Heart right ventricle (tissue), 16 donors: ENCODE data around the gene SCN5A. TPM values are rescaled to one million over a fixed set of nuclear protein-coding genes. Genes with fewer than 3 reads are reported as not detected.

Experiments
- ATAC-seq, 8 donors: fragments of 200-7000 bp; cut with Tn5 transposase; one replicate each; pipeline ENCODE4 v1.9.1; 2020; ENCODE audit warnings: mild to moderate bottlenecking in 8 of 8, moderate library complexity in 8 of 8, moderate number of reproducible peaks in 1 of 8
- DNase-seq, 2 donors: peaks; one replicate each; pipeline ENCODE4 v3.0.0-alpha.2; 2020
- H3K27ac ChIP-seq, 10 donors: fragments of 200-600 bp; sonication (generic) in 2 of 10; one replicate each; pipeline versions ENCODE4 v1.5.0 to v1.8.0; 2020 to 2022; ENCODE audit warnings: mild to moderate bottlenecking in 3 of 10
- H3K27me3 ChIP-seq, 7 donors: fragments of 200-600 bp; one replicate each; pipeline ENCODE4 v1.8.0; 2021 to 2022; ENCODE audit warnings: mild to moderate bottlenecking in 2 of 7
- H3K36me3 ChIP-seq, 9 donors: fragments of 200-600 bp; sonication (generic) in 1 of 9; one replicate each; pipeline versions ENCODE4 v1.5.0 to v1.8.0; 2020 to 2022; ENCODE audit warnings: mild to moderate bottlenecking in 2 of 9
- H3K4me1 ChIP-seq, 9 donors: fragments of 200-600 bp; sonication (generic) in 1 of 9; one replicate each; pipeline versions ENCODE4 v1.5.0 to v1.8.0; 2020 to 2022; ENCODE audit warnings: mild to moderate bottlenecking in 4 of 9
- H3K4me3 ChIP-seq, 10 donors: fragments of 200-600 bp; sonication (generic) in 2 of 10; one replicate each; pipeline versions ENCODE4 v1.5.0 to v1.8.0; 2020 to 2022; ENCODE audit warnings: mild to moderate bottlenecking in 7 of 10, moderate library complexity in 2 of 10
- H3K9me3 ChIP-seq, 11 donors: fragments of 200-600 bp in 10 of 11; sonication (generic) in 2 of 11; one replicate each; pipeline versions ENCODE4 v1.5.0 to v1.8.0; 2013 to 2022; ENCODE audit warnings: mild to moderate bottlenecking in 2 of 11, control low read depth in 1 of 11, moderate library complexity in 1 of 11
- CTCF ChIP-seq, 9 donors: fragments of 200-600 bp; sonication (generic) in 2 of 9; IDR thresholded peaks; one replicate each; pipeline versions ENCODE4 v1.5.0 to v1.8.0; 2021 to 2022; ENCODE audit warnings: antibody characterized with exemption in 9 of 9, mild to moderate bottlenecking in 5 of 9, moderate library complexity in 1 of 9
- WGBS, 2 donors: extraction: QIAGEN DNeasy Blood & Tissue Kit; methylation state at CpG; one replicate each; pipeline ENCODE4 v1.1.7; 2013; ENCODE audit warnings: inconsistent platforms in 1 of 2; 5-methylcytosine and 5-hydroxymethylcytosine counted together
- intact Hi-C, 10 donors: fragments of 100-400 bp; cut with DNase I; formaldehyde crosslinking; loops; one replicate each; pipeline versions ENCODE4 v1.11.1 to v1.14.2; 2022
- polyA plus RNA-seq, 2 donors: library from polyadenylated mRNA; stranded (reverse); fragments of 200-250 nt; gene quantifications; one replicate each; pipeline ENCODE4 v1.2.3, GENCODE V29; 2013
- total RNA-seq, 10 donors: library from RNA; stranded (reverse); fragmentation: NEBNext Ultra II Directional in 3 of 10; extraction: Animal tissue kit (Norgen Biotek cat#: 25700) in 3 of 10; gene quantifications; one replicate each; pipeline versions ENCODE4 v1.2.1 to v1.2.4, GENCODE V29; 2021 to 2023
- donor health status: Arrhythmogenic right ventricular cardiomyopathy.
- donor health status: ischemic (EF 13 %, LVEDD 7.1; RV severe dilation, severe dysfunction).
- donor health status: healthy with polysubstance abuse.
- donor health status: DM: no; HTN: yes; CAD: no.
- donor health status: DM: no; HTN: no; CAD: no.
- donor health status: ischemic (EF 25% LVEDD 6.9; RV normal size, moderate dysfunction).
- donor health status: ischemic (EF 25% LVEDD 5.7; RV mildly dilated, moderate dysfunction).
- donor health status: healthy.
- donor health status: DM: yes; HTN: yes; CAD: no.
- donor health status: Ischemic cardiomyopathy.
- donor health status: ischemic (EF 35%, LVEDD 5.7; RV mildly dilated, moderate dysfunction).
- donor health status: nonischemic (EF 11% LVEDD 7.7; RV severe dilation, severe dysfunction).
- donor health status: DM: yes; HTN: yes; CAD: no.
- donor health status: PGD.
- donor health status: ischemic (EF 29% LVEDD 5.4; RV normal size, mild dysfunction).
- donor health status: nonischemic (EF 23%, LVEDD 6.1; RV moderate dilation, normal function).

SCN5A gene
- total and polyA plus RNA-seq, 12 donors: 29.9 to 254 (median 177) TPM

- H3K27ac ChIP-seq: peak overlapping the region in 1 of 10 donors; percentile 30
- no peak for DNase-seq
- TF ChIP-seq CTCF (IDR thresholded peaks at IDR 0.05): no peak
- ATAC-seq: peak in 1 of 8 donors; percentile 18
- 66 to 78% methylated on average over 10 of the region's 10 CpGs for WGBS, 2 donors
- H3K4me3 ChIP-seq: no peak overlapping the region
- H3K4me1 ChIP-seq: peaks cover 0 to 10% (median 5%) of the 10 kb centered on the region in 9 donors
- intact Hi-C loops: no loop called here
- H3K9me3 ChIP-seq: no peaks in the 10 kb centered on the region
- no peaks in the 10 kb centered on the region for H3K27me3 ChIP-seq
- H3K36me3 ChIP-seq: peaks cover 0 to 38% (median 0%) of the 10 kb centered on the region in 9 donors
These were observed 25.9 kb downstream of the SCN5A start for GRCh38 chr3:38623539-38623938.

GRCh38 chr3:38622336-38622735 is 27.2 kb downstream of the SCN5A start:
- WGBS, 2 donors: 88% methylated on average over 10 of the region's 10 CpGs
- peaks cover 0 to 37% (median 0%) of the 10 kb centered on the region in 9 donors for H3K36me3 ChIP-seq
- H3K4me1 ChIP-seq: peaks cover 0 to 21% (median 6%) of the 10 kb centered on the region in 9 donors
- H3K9me3 ChIP-seq: no peaks in the 10 kb centered on the region
- intact Hi-C loops: no loop called here
- H3K4me3 ChIP-seq: no peak overlapping the region
- ATAC-seq (peak in 2 of 8 donors; percentile 2 to 4), DNase-seq (no peak)
- no peak overlapping the region for H3K27ac ChIP-seq
- TF ChIP-seq CTCF (IDR thresholded peaks at IDR 0.05): no peak
- H3K27me3 ChIP-seq: no peaks in the 10 kb centered on the region

GRCh38 chr3:38620236-38620635 is 29.3 kb downstream of the SCN5A start:
- TF ChIP-seq CTCF (IDR thresholded peaks at IDR 0.05): no peak
- Histone ChIP-seq H3K9me3 (no peaks in the 10 kb centered on the region), H3K27ac (no peak overlapping the region), H3K4me3 (no peak overlapping the region), H3K27me3 (no peaks in the 10 kb centered on the region), H3K36me3 (peaks cover 0 to 22% (median 0%) of the 10 kb centered on the region in 9 donors), H3K4me1 (peaks cover 0 to 39% (median 19%) of the 10 kb centered on the region in 9 donors)
- no peak for DNase-seq
- no peak for ATAC-seq
- intact Hi-C loops: no loop called here
- 83 to 84% methylated on average over 5 of the region's 5 CpGs for WGBS, 2 donors

GRCh38 chr3:38618343-38618742 is 31.1 kb downstream of the SCN5A start:
- H3K27ac ChIP-seq: peak overlapping the region in 6 of 10 donors; percentile 35 to 90 (median 74)
- H3K4me3 ChIP-seq: no peak overlapping the region
- peaks cover 0 to 19% (median 0%) of the 10 kb centered on the region in 9 donors for H3K36me3 ChIP-seq
- ATAC-seq: peak in 1 of 8 donors; percentile 1
- no peaks in the 10 kb centered on the region for H3K27me3 ChIP-seq
- 61 to 72% methylated on average over 5 of the region's 5 CpGs for WGBS, 2 donors
- no peak for DNase-seq
- TF ChIP-seq CTCF (IDR thresholded peaks at IDR 0.05): no peak
- H3K9me3 ChIP-seq: no peaks in the 10 kb centered on the region
- intact Hi-C loops: no loop called here
- peaks cover 0 to 57% (median 31%) of the 10 kb centered on the region in 9 donors for H3K4me1 ChIP-seq
